A673 (cell line): ENCODE results near the gene PTPRK. TPM values are rescaled to one million over a fixed set of nuclear protein-coding genes. Genes with fewer than 3 reads are reported as not detected.

Source experiments
- BruUV-seq: library from RNA; stranded (reverse); fragments of 400-500 nt; replicated peaks from 2 replicates; lab custom pipeline; 2021; lab: Mats Ljungman, UMichigan
- CTCF ChIA-PET: fragments of 300-600 bp; sonication (Branson Sonifier 250); formaldehyde crosslinking; loops from one replicate; lab custom pipeline; 2022; ENCODE audit warnings: antibody characterized with exemption; lab: Charles Lee
- POLR2A ChIA-PET: fragments of 300-600 bp; sonication (Branson Sonifier 250); formaldehyde crosslinking; loops from one replicate; lab custom pipeline; 2022; ENCODE audit warnings: antibody characterized with exemption; ENCODE audit not compliant: low non-redundant PET; lab: Charles Lee
- DNase-seq: peaks from one replicate; pipeline ENCODE4 v3.0.0-alpha.2; 2015; ENCODE audit warnings: low spot score
- H3K27ac ChIP-seq: fragments of 200-600 bp; sonication (generic); 2 replicates; pipeline ENCODE4 v1.5.1; 2016; ENCODE audit warnings: mixed run types, low read depth, mild to moderate bottlenecking, mixed read lengths, antibody characterized with exemption, low read length; ENCODE audit not compliant: poor library complexity, severe bottlenecking
- H3K27me3 ChIP-seq: fragments of 200-600 bp; sonication (generic); replicated peaks from 2 replicates; pipeline ENCODE4 v1.6.1; 2017; ENCODE audit warnings: mixed run types, low read depth, mild to moderate bottlenecking, mixed read lengths, antibody characterized with exemption, low read length; ENCODE audit not compliant: insufficient read depth, poor library complexity
- H3K36me3 ChIP-seq: fragments of 200-600 bp; sonication (generic); 2 replicates; pipeline ENCODE4 v1.6.1; 2016; ENCODE audit warnings: mixed run types, mild to moderate bottlenecking, mixed read lengths, antibody characterized with exemption, low read length; ENCODE audit not compliant: insufficient read depth, poor library complexity, severe bottlenecking
- H3K4me1 ChIP-seq: fragments of 200-600 bp; sonication (generic); 2 replicates; pipeline ENCODE4 v1.6.1; 2017; ENCODE audit warnings: mixed run types, mild to moderate bottlenecking, mixed read lengths, antibody characterized with exemption, low read length; ENCODE audit not compliant: insufficient read depth, poor library complexity, severe bottlenecking
- H3K4me3 ChIP-seq: fragments of 200-600 bp; sonication (generic); 2 replicates; pipeline ENCODE4 v1.5.1; 2016; ENCODE audit warnings: low read depth, mixed run types, mild to moderate bottlenecking, mixed read lengths, low read length; ENCODE audit not compliant: poor library complexity, severe bottlenecking
- H3K9me3 ChIP-seq: fragments of 200-600 bp; sonication (generic); 2 replicates; pipeline ENCODE4 v1.6.1; 2016; ENCODE audit warnings: mixed run types, low read depth, mild to moderate bottlenecking, mixed read lengths, antibody characterized with exemption, low read length; ENCODE audit not compliant: poor library complexity, severe bottlenecking
- EZH2 ChIP-seq: fragments of 200-600 bp; sonication (generic); IDR thresholded peaks from 2 replicates; pipeline ENCODE4 v1.6.1; 2017; ENCODE audit warnings: borderline replicate concordance, low read depth, mild to moderate bottlenecking, mixed read lengths, antibody characterized with exemption, low read length; ENCODE audit not compliant: poor library complexity, severe bottlenecking
- intact Hi-C: fragments of 100-400 bp; cut with micrococcal nuclease; formaldehyde crosslinking; loops from one replicate; pipeline ENCODE4 v1.10.0; 2022; ENCODE audit not compliant: unreplicated experiment
- total RNA-seq: library from RNA; stranded (reverse); gene quantifications from 2 replicates; pipeline ENCODE4 v1.2.3, GENCODE V29; 2021
- TF ChIP-seq, protein P1 (sequence below): fragments of 300-800, 200-600 bp; sonication (generic); conservative IDR thresholded peaks from 2 replicates; pipeline ENCODE4 v1.5.1; 2017; ENCODE audit warnings: low read depth, mild to moderate bottlenecking, antibody characterized with exemption, low read length, moderate library complexity, mixed read lengths

The PTPRK gene
- total RNA-seq, 1 experiment from 2014 or later: 77.3 TPM

DNA sequence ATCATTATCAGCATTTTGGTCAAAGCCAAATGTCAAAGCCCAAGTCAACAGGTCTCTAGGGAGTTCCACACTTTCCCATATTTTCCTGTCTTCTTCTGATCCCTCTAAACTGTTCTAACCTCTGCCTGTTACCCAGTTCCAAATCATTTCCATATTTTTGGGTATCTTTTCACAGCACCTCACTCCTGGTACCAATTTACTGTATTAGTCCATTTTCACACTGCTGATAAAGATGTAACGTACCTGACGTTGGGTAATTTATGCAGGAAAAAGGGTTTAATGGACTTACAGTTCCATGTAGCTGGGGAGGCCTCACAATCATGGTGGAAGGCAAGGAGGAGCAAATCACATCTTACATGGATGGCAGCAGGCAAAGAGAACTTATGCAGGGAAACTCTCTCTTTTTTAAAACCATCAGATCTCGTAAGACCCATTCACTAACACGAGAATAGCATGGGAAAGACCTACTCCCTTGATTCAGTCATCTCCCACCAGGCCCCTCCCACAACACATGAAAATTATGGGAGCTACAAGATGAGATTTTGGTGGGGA, 143.4 kb downstream of the PTPRK start:
- CTCF ChIA-PET: no interaction called here
- no TSS peak for BruUV-seq
- H3K4me3 ChIP-seq: no peak overlapping the region
- H3K4me1 ChIP-seq: no peaks in the 10 kb centered on the region
- H3K27ac ChIP-seq: no peak overlapping the region
- DNase-seq: no peak
- POLR2A ChIA-PET: no interaction called here
- no peak for TF ChIP-seq EZH2
- TF ChIP-seq, protein P1, sequence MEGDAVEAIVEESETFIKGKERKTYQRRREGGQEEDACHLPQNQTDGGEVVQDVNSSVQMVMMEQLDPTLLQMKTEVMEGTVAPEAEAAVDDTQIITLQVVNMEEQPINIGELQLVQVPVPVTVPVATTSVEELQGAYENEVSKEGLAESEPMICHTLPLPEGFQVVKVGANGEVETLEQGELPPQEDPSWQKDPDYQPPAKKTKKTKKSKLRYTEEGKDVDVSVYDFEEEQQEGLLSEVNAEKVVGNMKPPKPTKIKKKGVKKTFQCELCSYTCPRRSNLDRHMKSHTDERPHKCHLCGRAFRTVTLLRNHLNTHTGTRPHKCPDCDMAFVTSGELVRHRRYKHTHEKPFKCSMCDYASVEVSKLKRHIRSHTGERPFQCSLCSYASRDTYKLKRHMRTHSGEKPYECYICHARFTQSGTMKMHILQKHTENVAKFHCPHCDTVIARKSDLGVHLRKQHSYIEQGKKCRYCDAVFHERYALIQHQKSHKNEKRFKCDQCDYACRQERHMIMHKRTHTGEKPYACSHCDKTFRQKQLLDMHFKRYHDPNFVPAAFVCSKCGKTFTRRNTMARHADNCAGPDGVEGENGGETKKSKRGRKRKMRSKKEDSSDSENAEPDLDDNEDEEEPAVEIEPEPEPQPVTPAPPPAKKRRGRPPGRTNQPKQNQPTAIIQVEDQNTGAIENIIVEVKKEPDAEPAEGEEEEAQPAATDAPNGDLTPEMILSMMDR: no peak
- H3K36me3 ChIP-seq: no peaks in the 10 kb centered on the region
- peaks cover 24% of the 10 kb centered on the region for H3K9me3 ChIP-seq
- intact Hi-C loops: no loop called here
- H3K27me3 ChIP-seq: no peaks in the 10 kb centered on the region

DNA sequence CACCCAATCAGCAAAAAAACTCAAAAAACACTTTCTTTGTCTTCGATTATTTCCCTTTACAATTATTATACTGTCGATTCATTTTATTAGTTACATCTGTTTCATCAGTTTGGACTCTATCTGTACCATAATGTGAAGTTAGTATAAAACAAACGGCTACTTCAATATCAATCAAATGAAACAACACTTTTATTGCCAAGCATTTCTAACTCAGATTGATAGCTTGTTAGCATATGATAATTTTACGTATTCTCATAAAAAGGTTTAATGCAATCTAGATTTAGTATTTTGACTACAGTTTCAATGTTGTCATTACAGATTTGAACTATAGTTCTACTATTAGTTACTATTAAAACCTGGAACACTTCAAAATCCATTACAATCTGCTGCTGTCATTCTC, 149.3 kb downstream of the PTPRK start:
- POLR2A ChIA-PET: no interaction called here
- DNase-seq: no peak
- Histone ChIP-seq H3K4me3 (no peak overlapping the region), H3K27me3 (no peaks in the 10 kb centered on the region), H3K27ac (no peak overlapping the region), H3K9me3 (peaks cover 8% of the 10 kb centered on the region), H3K4me1 (peaks cover 5% of the 10 kb centered on the region), H3K36me3 (no peaks in the 10 kb centered on the region)
- no TSS peak for BruUV-seq
- no peak for TF ChIP-seq EZH2
- TF ChIP-seq, protein P1: no peak
- CTCF ChIA-PET: no interaction called here
- intact Hi-C loops: no loop called here

DNA sequence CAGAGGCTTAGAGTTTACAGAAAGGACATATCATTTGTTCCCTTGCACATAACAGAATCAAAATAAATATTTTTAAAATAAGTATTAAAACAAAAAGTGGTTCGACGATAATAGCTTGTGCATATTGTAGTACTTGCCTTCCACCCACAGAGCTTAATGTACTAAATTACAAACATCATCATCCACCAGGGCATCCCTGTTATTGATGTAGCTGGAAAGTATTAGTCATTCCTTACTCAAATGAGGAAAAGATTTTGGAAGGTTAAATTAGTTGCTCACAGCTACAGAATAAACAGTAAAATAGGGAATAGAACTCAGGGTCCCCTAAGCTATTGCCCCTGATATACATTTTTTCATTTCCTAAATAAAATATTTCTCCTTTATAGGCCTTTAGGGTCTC, 150.3 kb downstream of the PTPRK start:
- peak; percentile 10 for DNase-seq
- Histone ChIP-seq H3K27me3 (no peaks in the 10 kb centered on the region), H3K4me3 (no peak overlapping the region), H3K36me3 (no peaks in the 10 kb centered on the region), H3K9me3 (no peaks in the 10 kb centered on the region), H3K27ac (no peak overlapping the region), H3K4me1 (peaks cover 5% of the 10 kb centered on the region)
- POLR2A ChIA-PET: no interaction called here
- intact Hi-C loops: no loop called here
- TF ChIP-seq, protein P1: no peak
- TF ChIP-seq EZH2: no peak
- CTCF ChIA-PET: no interaction called here
- no TSS peak for BruUV-seq
